Activated naive CD4-positive, alpha-beta T cell treated with anti-CD3 and anti-CD28 coated beads, Interleukin-2, amount 50 U/mL, for 24 hours (primary cell): Measurements from ENCODE around the gene MTFMT.

Experiments
- H3K27ac Mint-ChIP-seq: one replicate; pipeline ENCODE4 v1.8.0; 2021; ENCODE audit warnings: mild to moderate bottlenecking, mixed read lengths
- H3K27me3 Mint-ChIP-seq: one replicate; pipeline ENCODE4 v1.8.0; 2021; ENCODE audit warnings: mixed read lengths
- H3K36me3 Mint-ChIP-seq: one replicate; pipeline ENCODE4 v1.8.0; 2021; ENCODE audit warnings: mixed read lengths
- H3K4me1 Mint-ChIP-seq: one replicate; pipeline ENCODE4 v1.8.0; 2021; ENCODE audit warnings: mixed read lengths
- H3K4me3 Mint-ChIP-seq: one replicate; pipeline ENCODE4 v1.8.0; 2021; ENCODE audit warnings: mild to moderate bottlenecking, mixed read lengths
- H3K9me3 Mint-ChIP-seq: one replicate; pipeline ENCODE4 v1.8.0; 2021; ENCODE audit warnings: mixed read lengths

MTFMT gene

DNA sequence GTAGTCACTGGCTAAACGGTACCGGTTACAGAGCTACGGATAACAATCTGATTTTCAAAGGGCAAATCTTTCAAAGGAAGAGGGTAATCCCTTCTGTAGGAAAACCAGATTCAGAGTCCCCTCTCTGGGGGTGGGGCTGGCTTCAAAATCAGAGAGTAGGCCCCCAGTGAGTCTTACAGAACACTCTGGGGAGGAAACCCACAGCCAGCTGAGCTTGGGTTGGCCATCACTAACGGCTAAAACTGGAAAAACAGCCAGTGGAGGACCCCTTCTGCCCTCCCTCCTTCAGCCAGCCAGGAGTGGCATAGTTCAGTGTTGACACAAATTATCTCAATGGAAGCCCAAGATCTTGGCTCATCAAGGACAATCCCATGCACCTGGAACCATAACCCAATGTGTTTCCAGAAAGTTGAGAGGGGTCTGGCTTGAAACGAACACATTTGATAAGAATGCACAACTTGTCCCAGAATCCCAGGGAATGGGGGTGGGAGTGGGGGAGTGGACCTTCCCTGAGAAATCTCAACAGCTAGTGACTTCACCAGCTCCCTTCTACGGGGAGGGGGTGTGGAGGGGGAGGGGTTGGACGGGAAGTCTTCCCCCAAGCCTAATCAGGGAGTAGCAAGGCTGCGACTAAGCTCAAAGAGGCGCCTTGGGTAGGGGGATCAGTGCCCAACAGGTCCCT, 37.3 kb upstream of the MTFMT start:
- peaks cover 11% of the 10 kb centered on the region for H3K4me1 Mint-ChIP-seq
- no peaks in the 10 kb centered on the region for H3K9me3 Mint-ChIP-seq
- H3K36me3 Mint-ChIP-seq = no peaks in the 10 kb centered on the region
- peaks cover 18% of the 10 kb centered on the region for H3K27me3 Mint-ChIP-seq
- H3K27ac Mint-ChIP-seq = no peak overlapping the region
- peak overlapping the region; percentile 5 for H3K4me3 Mint-ChIP-seq

DNA sequence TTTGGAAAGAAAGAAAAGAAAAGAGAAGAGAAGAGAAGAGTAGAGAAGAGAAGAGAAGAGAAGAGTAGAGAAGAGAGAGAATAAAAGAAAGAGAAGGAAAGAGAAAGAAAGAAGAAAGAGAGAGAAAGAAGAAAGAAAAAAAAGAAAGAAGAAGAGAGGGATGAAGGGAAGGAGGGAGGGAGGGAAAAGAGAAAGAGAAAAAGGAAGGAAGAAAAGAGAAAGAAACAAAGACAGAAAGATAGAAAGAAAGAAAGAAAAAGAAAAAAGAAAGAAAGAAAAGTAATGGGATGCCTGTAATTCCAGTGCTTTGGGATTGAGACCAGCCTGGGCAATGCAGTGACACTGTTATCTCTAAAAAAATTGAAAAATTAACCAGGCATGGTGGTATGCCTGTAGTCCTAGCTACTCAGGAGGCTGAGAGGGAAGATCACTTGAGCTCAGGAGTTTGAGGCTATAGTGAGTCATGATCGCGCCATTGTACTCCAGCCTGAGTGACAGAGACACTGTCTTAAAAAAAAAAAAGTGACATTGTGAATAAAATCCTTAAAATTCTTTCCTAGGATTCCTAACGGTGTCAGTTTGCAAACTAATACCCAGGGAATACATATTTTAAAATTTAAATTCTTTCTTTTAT, 36.7 kb upstream of the MTFMT start:
- H3K9me3 Mint-ChIP-seq = no peaks in the 10 kb centered on the region
- H3K27me3 Mint-ChIP-seq = peaks cover 18% of the 10 kb centered on the region
- H3K27ac Mint-ChIP-seq = peak overlapping the region; percentile 69
- no peak overlapping the region for H3K4me3 Mint-ChIP-seq
- H3K36me3 Mint-ChIP-seq = no peaks in the 10 kb centered on the region
- H3K4me1 Mint-ChIP-seq = peaks cover 11% of the 10 kb centered on the region

DNA sequence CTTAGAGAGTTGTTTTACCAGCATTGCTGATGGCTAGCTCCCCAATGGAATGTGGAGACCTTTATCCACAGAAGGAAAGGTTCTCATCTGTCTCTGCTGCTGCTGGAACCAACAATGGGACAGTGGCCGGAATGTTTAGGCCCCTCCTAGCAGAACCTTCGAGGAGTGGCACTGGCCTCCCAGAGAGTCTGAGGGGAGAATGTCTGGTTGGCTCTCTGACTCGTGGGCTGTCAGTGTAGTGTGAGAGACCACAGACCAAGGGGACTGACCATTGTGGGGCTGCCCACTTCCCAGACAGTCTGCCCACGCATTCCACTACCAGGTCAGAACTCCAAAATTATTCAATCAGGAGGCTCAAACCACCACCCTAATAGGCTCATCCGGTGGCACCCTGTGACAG, 33.3 kb upstream of the MTFMT start:
- H3K27ac Mint-ChIP-seq = no peak overlapping the region
- H3K4me3 Mint-ChIP-seq = no peak overlapping the region
- H3K4me1 Mint-ChIP-seq = peaks cover 5% of the 10 kb centered on the region
- H3K27me3 Mint-ChIP-seq = peaks cover 12% of the 10 kb centered on the region
- no peaks in the 10 kb centered on the region for H3K36me3 Mint-ChIP-seq
- H3K9me3 Mint-ChIP-seq = no peaks in the 10 kb centered on the region

DNA sequence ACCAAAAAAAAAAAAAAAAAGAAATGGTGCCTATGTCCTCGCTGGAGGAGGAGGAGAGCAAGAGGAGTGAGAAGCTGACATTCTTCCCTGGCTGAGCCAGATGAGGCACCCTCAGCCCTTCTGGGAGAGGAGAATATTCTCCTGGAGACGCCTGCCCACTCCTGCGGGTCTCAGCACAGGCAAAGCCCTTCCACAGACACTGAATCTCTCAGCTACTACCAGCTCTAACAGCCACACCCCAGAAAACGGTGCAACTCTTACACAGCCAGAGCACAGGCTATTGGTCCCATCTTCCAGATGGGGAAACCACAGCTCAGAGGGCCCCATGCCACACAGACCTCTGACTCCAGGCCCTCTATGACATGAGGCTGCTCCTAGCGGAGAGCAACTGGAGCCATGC, 32.6 kb upstream of the MTFMT start:
- H3K27me3 Mint-ChIP-seq = peaks cover 9% of the 10 kb centered on the region
- peaks cover under 1% of the 10 kb centered on the region for H3K4me1 Mint-ChIP-seq
- H3K36me3 Mint-ChIP-seq = no peaks in the 10 kb centered on the region
- H3K9me3 Mint-ChIP-seq = no peaks in the 10 kb centered on the region
- H3K4me3 Mint-ChIP-seq = no peak overlapping the region
- H3K27ac Mint-ChIP-seq = no peak overlapping the region

DNA sequence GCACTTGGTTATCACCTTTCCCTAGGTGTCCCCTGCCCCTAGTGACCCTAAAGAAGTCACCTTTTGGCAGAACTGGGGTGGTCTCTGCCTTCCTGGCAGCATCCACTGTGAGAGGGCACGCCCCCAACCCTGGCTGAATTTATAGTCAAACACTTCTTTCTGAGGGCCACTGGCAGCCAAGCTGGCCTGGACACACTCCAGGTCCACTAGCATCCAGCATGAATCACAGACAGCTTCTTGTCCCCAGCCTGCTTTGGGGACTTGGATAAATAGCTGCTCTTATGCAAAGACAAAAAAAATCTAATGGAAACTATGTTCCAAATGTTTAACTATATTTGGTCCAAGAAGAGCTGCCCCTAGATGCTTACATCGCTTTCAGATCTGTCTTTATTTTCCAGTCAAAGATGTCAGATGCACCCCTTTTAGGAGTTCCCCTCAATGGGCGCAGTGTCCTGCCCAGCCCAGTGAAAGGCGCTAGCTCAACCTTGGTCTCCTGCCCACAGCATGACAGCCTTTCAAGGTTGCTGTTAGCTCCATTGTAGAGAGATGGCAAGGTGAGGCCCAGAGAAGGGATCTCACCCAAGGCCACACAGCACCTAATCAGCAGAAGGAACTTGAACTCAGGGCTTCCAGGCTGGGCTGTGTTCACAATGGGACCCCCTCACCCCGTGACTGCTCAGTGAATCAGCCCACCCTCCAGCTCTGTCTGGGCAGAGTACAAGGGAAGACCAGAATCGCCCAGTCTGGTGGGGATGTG, 31.4 kb upstream of the MTFMT start:
- H3K27ac Mint-ChIP-seq = no peak overlapping the region
- no peaks in the 10 kb centered on the region for H3K9me3 Mint-ChIP-seq
- H3K4me3 Mint-ChIP-seq = no peak overlapping the region
- no peaks in the 10 kb centered on the region for H3K36me3 Mint-ChIP-seq
- no peaks in the 10 kb centered on the region for H3K4me1 Mint-ChIP-seq
- H3K27me3 Mint-ChIP-seq = peaks cover 6% of the 10 kb centered on the region

DNA sequence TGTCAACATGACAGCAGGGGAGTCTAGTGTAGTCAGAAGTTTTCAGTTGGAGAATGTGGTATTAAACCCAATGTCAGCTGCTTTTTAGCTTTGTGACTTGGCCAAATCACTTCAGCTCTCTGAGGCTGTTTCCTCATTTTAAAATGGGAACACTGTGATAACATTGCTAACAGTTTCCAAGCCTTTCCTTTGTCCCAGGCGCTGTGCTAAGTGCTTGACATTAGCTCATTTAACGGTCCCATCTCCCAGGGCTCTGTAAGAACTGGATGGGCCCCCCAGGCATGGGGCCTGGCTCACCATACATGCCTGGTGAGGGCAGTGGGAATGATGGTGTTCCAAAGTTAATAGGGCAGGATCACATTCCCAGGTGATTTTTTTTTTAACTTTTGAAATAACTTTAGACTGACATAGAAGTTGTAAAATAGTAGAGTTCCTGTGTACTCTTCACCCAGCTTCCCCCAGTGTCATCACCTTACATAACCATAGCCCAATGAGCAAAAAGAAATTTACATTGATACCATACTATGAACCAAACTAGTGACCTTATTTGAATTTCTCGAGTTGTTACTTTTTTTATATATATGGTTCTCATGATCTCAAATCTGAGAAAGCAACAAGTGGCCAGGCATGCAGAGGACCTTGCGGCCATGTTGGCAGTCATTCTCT, 30.6 kb upstream of the MTFMT start:
- Mint-ChIP-seq H3K4me3 (no peak overlapping the region), H3K9me3 (no peaks in the 10 kb centered on the region), H3K27me3 (no peaks in the 10 kb centered on the region), H3K4me1 (no peaks in the 10 kb centered on the region), H3K36me3 (no peaks in the 10 kb centered on the region), H3K27ac (no peak overlapping the region)

DNA sequence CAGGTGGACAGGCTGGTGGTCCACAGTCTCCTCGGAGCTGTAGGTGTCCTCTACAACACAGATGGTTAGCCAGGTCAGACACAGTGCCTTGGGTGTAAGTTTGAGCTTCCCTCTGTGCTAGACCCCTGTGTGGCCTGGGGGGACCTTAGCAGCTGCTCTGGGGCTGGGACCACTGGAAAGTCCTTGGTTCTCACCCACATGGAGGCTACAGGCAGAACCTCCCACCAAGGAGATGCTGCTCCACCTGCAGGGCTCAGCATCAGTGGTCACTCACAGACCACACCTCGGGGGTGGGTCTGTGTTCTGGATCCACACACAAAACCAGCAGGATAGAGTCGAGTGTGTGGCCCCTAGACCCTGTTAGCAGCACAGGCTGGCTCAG, 29.9 kb upstream of the MTFMT start:
- Mint-ChIP-seq H3K4me3 (no peak overlapping the region), H3K27me3 (no peaks in the 10 kb centered on the region), H3K27ac (no peak overlapping the region), H3K4me1 (no peaks in the 10 kb centered on the region), H3K36me3 (no peaks in the 10 kb centered on the region), H3K9me3 (no peaks in the 10 kb centered on the region)

DNA sequence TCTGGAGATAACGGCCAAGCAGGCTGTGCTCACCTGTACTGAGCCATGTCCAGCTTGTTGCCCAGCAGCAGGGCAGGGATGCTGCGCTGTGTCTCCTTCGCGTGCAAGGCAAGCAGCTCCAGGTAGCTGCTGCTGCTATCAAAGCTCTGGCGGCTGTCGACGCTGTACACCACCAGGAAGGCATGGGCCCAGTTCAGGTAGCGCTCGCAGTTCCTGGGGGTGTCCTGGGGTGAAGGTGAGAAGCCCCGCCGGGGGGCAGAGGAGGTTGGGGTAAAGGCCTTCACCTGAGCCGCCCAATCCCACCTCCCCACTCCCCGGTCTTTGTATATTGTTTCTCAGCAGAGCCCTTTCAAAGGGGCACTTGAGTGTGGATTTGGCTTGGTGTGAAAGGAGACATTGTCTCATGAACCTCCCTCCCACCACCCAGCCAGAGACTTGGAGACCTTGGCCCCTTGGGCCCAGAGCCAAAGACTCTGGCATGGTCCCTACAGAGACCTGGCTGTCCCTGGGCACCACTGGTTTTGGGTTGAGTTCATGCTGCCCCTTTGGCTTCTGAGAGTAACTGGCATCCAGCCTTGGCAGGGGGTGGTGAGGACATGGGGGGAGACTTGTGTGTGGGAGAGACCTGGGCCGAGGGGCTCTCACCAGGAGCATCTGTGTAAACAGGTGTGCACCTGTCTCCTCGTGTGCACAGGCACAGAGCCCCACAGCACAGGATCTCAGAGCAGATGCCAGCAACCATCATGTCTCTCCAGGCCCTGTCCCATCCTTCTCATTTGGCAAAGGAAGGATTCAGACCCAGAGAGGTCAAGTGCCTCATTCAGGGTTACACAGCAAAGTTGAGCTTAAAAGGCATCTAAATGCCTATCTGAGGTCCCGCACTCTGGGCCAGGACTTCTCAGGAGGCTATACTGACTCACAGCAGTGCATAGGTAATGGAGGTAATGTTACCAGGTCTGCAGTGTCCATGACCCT, 29.2 kb upstream of the MTFMT start:
- H3K4me3 Mint-ChIP-seq = no peak overlapping the region
- no peak overlapping the region for H3K27ac Mint-ChIP-seq
- no peaks in the 10 kb centered on the region for H3K27me3 Mint-ChIP-seq
- H3K9me3 Mint-ChIP-seq = no peaks in the 10 kb centered on the region
- no peaks in the 10 kb centered on the region for H3K36me3 Mint-ChIP-seq
- no peaks in the 10 kb centered on the region for H3K4me1 Mint-ChIP-seq

DNA sequence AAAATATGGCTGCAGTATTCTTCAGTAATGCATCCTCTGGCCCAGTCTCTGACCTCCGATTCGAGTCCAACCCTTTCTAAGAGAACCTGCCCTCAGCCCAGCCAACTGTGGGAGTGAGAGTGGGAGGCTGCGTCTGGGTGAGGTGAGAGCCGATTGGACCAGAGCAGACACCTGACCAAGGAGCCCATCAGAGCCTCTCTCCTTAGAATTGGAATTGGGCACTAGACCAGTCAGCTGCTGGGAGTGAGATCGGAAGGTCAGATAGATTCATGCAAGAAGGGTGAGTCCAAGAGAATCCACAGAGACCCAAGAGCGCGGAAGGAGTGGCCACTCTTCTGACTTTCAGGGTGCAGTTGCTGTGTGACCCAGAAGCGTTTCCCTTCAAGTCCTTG, 28.1 kb upstream of the MTFMT start:
- Mint-ChIP-seq H3K27ac (no peak overlapping the region), H3K4me3 (no peak overlapping the region), H3K4me1 (no peaks in the 10 kb centered on the region), H3K9me3 (no peaks in the 10 kb centered on the region), H3K36me3 (no peaks in the 10 kb centered on the region), H3K27me3 (no peaks in the 10 kb centered on the region)

DNA sequence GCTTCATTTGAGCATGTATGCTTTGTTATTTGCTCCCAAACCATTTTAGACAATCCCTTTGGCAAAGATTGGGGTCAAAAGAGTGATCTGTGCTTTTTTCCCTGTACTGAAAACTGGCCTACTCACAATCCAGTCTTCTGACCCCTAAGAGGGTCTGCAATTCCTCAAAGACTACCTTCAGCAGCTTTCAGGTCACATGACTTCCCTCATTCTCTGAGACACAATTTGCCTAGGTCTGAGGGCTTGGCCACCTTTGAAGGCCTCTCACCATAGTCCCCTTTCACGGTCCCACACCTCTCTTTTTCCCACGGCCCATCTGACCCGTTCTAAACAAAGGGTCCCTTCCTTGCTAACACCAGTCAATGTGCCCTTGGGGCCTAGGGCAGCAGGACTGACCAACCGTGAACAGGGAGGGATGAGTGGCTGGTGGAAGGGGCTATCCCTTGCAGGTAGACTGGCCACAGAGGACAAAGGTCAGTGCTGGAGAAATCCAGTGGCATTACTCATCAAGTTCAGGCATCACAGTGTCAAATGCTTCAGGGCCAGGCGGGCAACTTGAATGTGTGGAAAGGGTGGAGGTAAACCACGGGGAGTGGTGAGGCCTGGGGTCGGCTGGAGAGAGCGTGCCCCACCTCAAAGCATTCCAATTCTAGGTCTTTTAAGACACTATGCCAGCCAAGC, 27.6 kb upstream of the MTFMT start:
- Mint-ChIP-seq H3K9me3 (no peaks in the 10 kb centered on the region), H3K27me3 (no peaks in the 10 kb centered on the region), H3K36me3 (no peaks in the 10 kb centered on the region), H3K4me3 (no peak overlapping the region), H3K27ac (no peak overlapping the region), H3K4me1 (no peaks in the 10 kb centered on the region)

DNA sequence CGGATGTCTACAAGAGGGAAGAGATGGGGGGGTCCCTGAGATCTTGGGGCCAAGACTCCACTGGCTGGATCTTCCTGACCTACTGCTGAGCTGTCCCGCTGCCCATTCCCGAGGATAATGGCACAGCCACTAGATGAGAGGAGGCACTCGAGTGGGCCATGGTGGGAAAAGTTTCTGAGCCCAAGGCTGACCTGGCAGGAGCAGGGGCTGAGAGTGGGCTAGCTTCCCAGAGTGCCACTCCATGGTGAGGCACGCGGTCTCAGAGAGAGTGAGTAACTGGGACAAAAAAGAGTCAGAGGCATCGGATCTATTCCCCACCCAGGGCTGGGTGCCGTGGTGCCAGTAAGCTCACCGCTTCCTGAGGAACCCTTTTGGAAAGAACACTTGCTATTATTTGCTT, 26.7 kb upstream of the MTFMT start:
- no peak overlapping the region for H3K27ac Mint-ChIP-seq
- H3K36me3 Mint-ChIP-seq = no peaks in the 10 kb centered on the region

DNA sequence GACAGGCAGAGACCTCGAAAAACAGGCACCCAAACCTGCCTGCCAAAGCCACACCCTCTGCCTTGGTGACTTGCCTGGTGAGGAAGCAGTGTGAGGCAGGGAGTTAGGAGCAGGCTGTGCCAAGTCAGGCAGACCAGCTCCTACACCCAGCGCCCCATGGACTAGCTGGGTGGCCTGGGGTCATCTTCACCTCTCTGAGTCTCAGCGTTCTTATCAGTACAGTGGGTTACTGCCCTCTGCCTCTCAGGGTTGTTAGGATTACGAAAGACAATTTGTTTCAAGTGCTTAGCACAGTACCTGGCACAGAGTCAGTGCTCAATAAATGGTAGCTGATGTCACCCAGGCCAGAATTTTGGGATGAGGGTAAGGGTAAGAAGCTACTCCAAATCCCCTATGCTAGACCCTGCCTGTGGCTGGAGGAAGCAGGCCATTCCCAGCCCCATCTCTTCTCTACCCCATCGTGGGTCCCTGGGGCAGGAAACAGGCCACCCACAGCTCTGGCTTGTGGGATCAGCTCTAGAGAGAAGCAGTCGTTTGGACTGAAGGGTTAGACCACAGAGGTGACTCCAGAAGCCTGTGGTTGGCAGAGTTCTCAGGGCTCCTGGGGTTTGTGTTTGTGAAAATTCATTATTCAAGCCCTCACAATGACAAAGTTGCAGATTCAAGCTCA, 25.9 kb upstream of the MTFMT start:
- H3K4me3 Mint-ChIP-seq = no peak overlapping the region
- no peaks in the 10 kb centered on the region for H3K27me3 Mint-ChIP-seq
- peaks cover 1% of the 10 kb centered on the region for H3K4me1 Mint-ChIP-seq
- H3K27ac Mint-ChIP-seq = no peak overlapping the region
- no peaks in the 10 kb centered on the region for H3K36me3 Mint-ChIP-seq
- H3K9me3 Mint-ChIP-seq = no peaks in the 10 kb centered on the region

More for the DNA sequence above, 26.7 kb upstream of the MTFMT start:
- no peaks in the 10 kb centered on the region for H3K9me3 Mint-ChIP-seq
- H3K4me1 Mint-ChIP-seq = no peaks in the 10 kb centered on the region
- H3K27me3 Mint-ChIP-seq = no peaks in the 10 kb centered on the region
- no peak overlapping the region for H3K4me3 Mint-ChIP-seq

DNA sequence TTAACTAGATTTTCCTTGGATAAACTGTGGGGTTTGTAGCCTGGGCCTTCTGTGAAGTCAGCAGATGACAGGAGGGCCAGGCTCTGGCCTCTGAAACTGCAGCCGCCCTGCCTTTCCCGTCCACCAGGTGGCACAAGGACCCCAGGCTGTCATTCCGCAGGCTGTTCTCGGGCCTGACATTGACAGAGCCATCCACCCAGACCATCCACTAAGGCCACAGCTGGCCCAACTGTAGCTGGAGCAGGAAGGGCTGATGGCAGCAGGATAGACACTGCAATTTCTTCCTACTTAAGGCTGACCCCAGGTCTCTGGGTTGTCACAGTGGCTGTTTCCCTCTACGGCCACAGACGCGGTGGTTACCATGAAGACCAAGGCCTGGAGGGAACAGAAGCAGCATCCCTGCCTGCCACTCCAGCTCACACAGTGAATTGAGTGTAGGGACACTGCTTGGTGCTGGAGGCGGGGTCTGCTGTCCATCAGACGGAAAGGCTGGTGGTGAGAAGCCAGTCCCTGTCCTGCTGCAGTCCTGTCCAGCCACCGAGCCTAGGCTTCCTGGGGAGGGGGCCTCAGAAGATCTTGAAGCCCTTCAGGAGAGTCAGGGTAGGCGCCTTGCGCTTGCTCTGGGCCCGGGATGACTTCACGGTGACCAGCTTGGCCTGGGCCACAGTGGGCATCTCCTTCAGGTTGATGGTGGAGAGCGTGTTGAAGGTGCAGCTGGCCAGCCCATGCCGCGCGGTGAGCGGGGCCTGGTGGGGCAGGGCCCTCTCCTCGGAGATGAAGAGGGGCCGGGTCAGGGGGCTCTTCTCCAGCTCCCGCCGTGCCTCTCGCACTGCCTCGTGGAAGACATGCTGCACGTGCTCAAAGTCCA, 25.1 kb upstream of the MTFMT start:
- H3K4me3 Mint-ChIP-seq = no peak overlapping the region
- H3K9me3 Mint-ChIP-seq = no peaks in the 10 kb centered on the region
- no peak overlapping the region for H3K27ac Mint-ChIP-seq
- no peaks in the 10 kb centered on the region for H3K36me3 Mint-ChIP-seq
- H3K27me3 Mint-ChIP-seq = no peaks in the 10 kb centered on the region
- H3K4me1 Mint-ChIP-seq = peaks cover 8% of the 10 kb centered on the region
